Smooth muscle cell (in vitro differentiated cells): ENCODE results near the gene NECAB2. TPM values are rescaled to one million over a fixed set of nuclear protein-coding genes. Genes with fewer than 3 reads are reported as not detected.

Source experiments
- DNase-seq: peaks from one replicate; lab custom pipeline; 2025; ENCODE audit not compliant: unreplicated experiment; lab: John Stamatoyannopoulos, UW
- H2AFZ ChIP-seq: fragments of 200-600 bp; sonication (generic); 2 replicates; pipeline ENCODE4 v1.6.0; 2016; ENCODE audit warnings: antibody characterized with exemption, low read depth, mild to moderate bottlenecking
- H3F3A ChIP-seq: fragments of 200-600 bp; sonication (generic); 2 replicates; pipeline ENCODE4 v1.6.0; 2017; ENCODE audit warnings: antibody characterized with exemption, low read depth
- H3K27ac ChIP-seq: fragments of 200-600 bp; sonication (generic); 2 replicates; pipeline ENCODE4 v1.5.1; 2016; ENCODE audit warnings: low read depth, mild to moderate bottlenecking
- H3K27me3 ChIP-seq: fragments of 200-600 bp; sonication (generic); 2 replicates; pipeline ENCODE4 v1.6.1; 2016; ENCODE audit warnings: low read depth, mild to moderate bottlenecking
- H3K36me3 ChIP-seq: fragments of 200-600 bp; sonication (generic); 2 replicates; pipeline ENCODE4 v1.5.1; 2016; ENCODE audit warnings: low read depth
- H3K4me1 ChIP-seq: fragments of 200-600 bp; sonication (generic); 2 replicates; pipeline ENCODE4 v1.5.1; 2016; ENCODE audit warnings: low read depth
- H3K4me2 ChIP-seq: fragments of 200-600 bp; sonication (generic); 2 replicates; pipeline ENCODE4 v1.6.0; 2016; ENCODE audit warnings: mild to moderate bottlenecking
- H3K4me3 ChIP-seq: fragments of 200-600 bp; sonication (generic); 2 replicates; pipeline ENCODE4 v1.5.1; 2016; ENCODE audit warnings: mild to moderate bottlenecking
- H3K79me2 ChIP-seq: fragments of 200-600 bp; sonication (generic); 2 replicates; pipeline ENCODE4 v1.6.0; 2016; ENCODE audit warnings: low read depth, mild to moderate bottlenecking
- H3K9ac ChIP-seq: fragments of 200-600 bp; sonication (generic); 2 replicates; pipeline ENCODE4 v1.6.0; 2016; ENCODE audit warnings: low read depth
- H3K9me3 ChIP-seq: fragments of 200-600 bp; sonication (generic); replicated peaks from 2 replicates; pipeline ENCODE4 v1.5.1; 2016; ENCODE audit warnings: low read depth
- H4K20me1 ChIP-seq: fragments of 200-600 bp; sonication (generic); 2 replicates; pipeline ENCODE4 v1.6.0; 2016; ENCODE audit warnings: low read depth
- CTCF ChIP-seq: fragments of 200-600 bp; sonication (generic); IDR thresholded peaks from 2 replicates; pipeline ENCODE4 v1.5.1; 2017; ENCODE audit warnings: borderline replicate concordance, mild to moderate bottlenecking, antibody characterized with exemption; ENCODE audit not compliant: insufficient read depth, poor library complexity, severe bottlenecking
- WGBS: methylation state at CpG from one replicate; pipeline ENCODE4 v1.1.7; 2016; ENCODE audit warnings: low lambda C conversion rate; 5-methylcytosine and 5-hydroxymethylcytosine counted together
- polyA plus RNA-seq: library from polyadenylated mRNA; unstranded; fragments of >200 nt; fragmentation: Nextera tagmentation; extraction: Ambion mirVana; gene quantifications from 2 replicates; pipeline ENCODE4 v1.2.1, GENCODE V29; 2016
- total RNA-seq: library from RNA; depleted of rRNA; stranded (reverse); fragments of >200 nt; gene quantifications from 2 replicates; pipeline ENCODE4 v1.2.3, GENCODE V29; 2014

The NECAB2 gene
- total and polyA plus RNA-seq, 2 experiments from 2014 or later, result 0.22 to 1.7 TPM

DNA sequence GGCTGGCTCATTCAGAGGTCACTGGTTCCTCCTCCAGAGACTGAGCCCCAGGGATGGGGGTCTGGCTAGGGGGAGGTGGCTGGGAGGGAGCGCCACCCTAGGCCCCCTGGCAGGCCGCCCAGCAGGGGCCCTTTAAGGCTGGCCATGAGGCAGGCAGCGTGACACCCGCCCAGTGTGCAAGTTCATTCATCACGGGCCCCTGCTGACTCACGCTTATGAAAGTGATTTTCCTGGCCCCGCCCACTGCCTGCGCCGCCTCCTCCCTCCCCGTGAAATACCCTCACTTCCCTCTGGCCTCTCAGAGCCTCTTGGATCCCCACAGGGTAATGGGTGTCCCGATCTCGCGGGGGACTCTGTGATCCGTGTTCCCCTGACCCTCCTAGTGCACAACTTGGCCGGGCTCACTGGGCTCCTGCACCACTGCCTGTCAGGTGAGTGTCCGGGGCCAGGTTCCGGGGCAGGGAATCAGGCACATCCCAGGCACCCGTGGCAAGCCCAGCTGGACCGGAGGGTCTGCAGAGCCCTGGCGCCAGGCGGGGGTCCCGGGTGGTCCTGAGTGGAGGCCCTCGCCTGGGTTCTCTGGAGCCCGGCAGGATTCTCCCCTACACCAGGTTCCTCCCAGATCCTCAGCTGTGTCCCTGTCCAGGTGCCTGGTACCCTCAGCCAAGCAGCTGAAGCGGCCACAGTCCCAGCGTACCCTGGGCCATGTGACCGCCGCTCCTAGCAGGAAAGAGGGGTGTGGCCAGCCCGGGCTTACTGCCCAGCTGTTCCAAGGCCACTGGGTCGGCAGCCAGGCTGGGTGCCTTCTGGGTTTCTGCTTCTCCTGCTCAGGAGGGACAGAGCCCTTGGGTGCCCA lies 14.9 kb upstream of the NECAB2 start, which contains the start of gene OSGIN1:
Gene OSGIN1, plus strand, starts transcription at position 301 of the 856 bp plus-strand sequence. CDS start 4,432 bp downstream, outside the sequence.
- DNase-seq, result peak; percentile 77
- no peaks in the 10 kb centered on the region for H3K36me3 ChIP-seq
- H2AFZ ChIP-seq, result peak within 1 kb of the TSS; percentile 45
- peaks cover 6% of the 10 kb centered on the region for H4K20me1 ChIP-seq
- no peaks in the 10 kb centered on the region for H3K79me2 ChIP-seq
- peaks cover 8% of the 10 kb centered on the region for H3K4me1 ChIP-seq
- peak within 1 kb of the TSS; percentile 56 for H3K4me3 ChIP-seq
- 27% methylated on average over 26 of the region's 30 CpGs for WGBS
- H3K9ac ChIP-seq, result peak within 1 kb of the TSS; percentile 78
- peak within 1 kb of the TSS; percentile 76 for H3K27ac ChIP-seq
- no peaks in the 10 kb centered on the region for H3K27me3 ChIP-seq
- TF ChIP-seq CTCF, result no peak
- H3F3A ChIP-seq, result no peaks in the 10 kb centered on the region
- H3K9me3 ChIP-seq, result no peaks in the 10 kb centered on the region
- H3K4me2 ChIP-seq, result peak within 1 kb of the TSS; percentile 87

- DNase-seq, result no peak
- H2AFZ ChIP-seq, result no peak overlapping the region
These were observed 14.1 kb upstream of the NECAB2 start for GRCh38 chr16:83953796-83954576.

GRCh38 chr16:83954577-83955016 lies 13.4 kb upstream of the NECAB2 start:
- H3K4me3 ChIP-seq, result peak overlapping the region; percentile 56

More at GRCh38 chr16:83953796-83954576, 14.1 kb upstream of the NECAB2 start:
- Histone ChIP-seq H3K27me3 (no peaks in the 10 kb centered on the region), H3K4me3 (peak overlapping the region; percentile 56), H3K36me3 (no peaks in the 10 kb centered on the region), H3K79me2 (no peaks in the 10 kb centered on the region), H4K20me1 (peaks cover 6% of the 10 kb centered on the region), H3K4me1 (peaks cover 8% of the 10 kb centered on the region), H3K9me3 (no peaks in the 10 kb centered on the region), H3F3A (no peaks in the 10 kb centered on the region), H3K27ac (peak overlapping the region; percentile 76), H3K4me2 (peak overlapping the region; percentile 87), H3K9ac (peak overlapping the region; percentile 78)
- WGBS, result 59% methylated on average over 19 of the region's 19 CpGs
- peak; percentile 39 for TF ChIP-seq CTCF

More at GRCh38 chr16:83954577-83955016, 13.4 kb upstream of the NECAB2 start:
- H3K9ac ChIP-seq, result peak overlapping the region; percentile 1
- H3K4me2 ChIP-seq, result peak overlapping the region; percentile 87
- H3K79me2 ChIP-seq, result no peaks in the 10 kb centered on the region
- H2AFZ ChIP-seq, result no peak overlapping the region
- H3K27ac ChIP-seq, result peak overlapping the region; percentile 0
- no peaks in the 10 kb centered on the region for H3K36me3 ChIP-seq
- WGBS, result 61% methylated on average over 8 of the region's 9 CpGs
- no peak for TF ChIP-seq CTCF
- H3K9me3 ChIP-seq, result no peaks in the 10 kb centered on the region
- peaks cover 8% of the 10 kb centered on the region for H3K4me1 ChIP-seq
- H3F3A ChIP-seq, result no peaks in the 10 kb centered on the region
- H3K27me3 ChIP-seq, result no peaks in the 10 kb centered on the region
- peaks cover 6% of the 10 kb centered on the region for H4K20me1 ChIP-seq
- no peak for DNase-seq
